Breast epithelium (tissue), 3 donors: ENCODE results near the gene MAP3K7CL.

ENCODE experiments used
- POLR2A ChIP-seq: fragments of 450-650 bp; IDR thresholded peaks from one replicate; pipeline ENCODE4 v1.6.1; 2016; ENCODE audit warnings: antibody characterized with exemption, mild to moderate bottlenecking, moderate library complexity
- POLR2AphosphoS5 ChIP-seq, 3 donors: sonication (generic); formaldehyde crosslinking; IDR thresholded peaks; one replicate each; pipeline ENCODE4 v1.6.1; 2017; ENCODE audit warnings: antibody characterized with exemption in 3 of 3
- TF ChIP-seq, protein P1 (sequence below), 3 donors: fragments of 450-650 bp; IDR thresholded peaks; one replicate each; pipeline ENCODE4 v1.5.1; 2016 to 2017; ENCODE audit warnings: antibody characterized with exemption in 3 of 3, mild to moderate bottlenecking in 3 of 3, moderate library complexity in 3 of 3

DNA sequence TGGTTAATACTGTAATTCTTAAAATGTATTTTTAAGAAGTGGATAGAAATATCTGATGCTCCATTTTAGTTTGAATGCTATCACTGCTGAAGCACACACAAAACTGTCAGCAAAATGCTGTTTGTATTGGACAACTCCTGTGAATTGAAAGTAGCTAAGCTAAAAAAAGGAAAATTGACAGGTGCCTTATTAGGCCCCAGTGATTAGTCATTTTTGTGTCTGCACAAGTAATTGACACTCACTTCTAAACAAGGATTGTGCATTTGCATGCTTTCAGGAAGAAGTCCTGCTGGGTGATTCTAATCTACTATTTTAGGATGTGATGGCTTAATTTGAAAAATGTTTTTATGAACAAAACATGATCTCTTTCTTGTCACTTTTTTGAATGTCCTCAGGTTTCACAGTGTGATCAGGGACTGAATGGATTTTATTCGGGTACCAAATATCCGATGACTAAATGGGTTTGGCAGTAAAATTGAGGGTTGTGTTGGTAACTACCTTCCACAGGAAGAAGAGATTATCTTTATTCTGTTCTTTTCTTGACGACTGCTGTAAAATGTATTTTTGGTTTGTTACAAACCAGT, 13.0 kb upstream of the MAP3K7CL start:
- TF ChIP-seq, protein P1, sequence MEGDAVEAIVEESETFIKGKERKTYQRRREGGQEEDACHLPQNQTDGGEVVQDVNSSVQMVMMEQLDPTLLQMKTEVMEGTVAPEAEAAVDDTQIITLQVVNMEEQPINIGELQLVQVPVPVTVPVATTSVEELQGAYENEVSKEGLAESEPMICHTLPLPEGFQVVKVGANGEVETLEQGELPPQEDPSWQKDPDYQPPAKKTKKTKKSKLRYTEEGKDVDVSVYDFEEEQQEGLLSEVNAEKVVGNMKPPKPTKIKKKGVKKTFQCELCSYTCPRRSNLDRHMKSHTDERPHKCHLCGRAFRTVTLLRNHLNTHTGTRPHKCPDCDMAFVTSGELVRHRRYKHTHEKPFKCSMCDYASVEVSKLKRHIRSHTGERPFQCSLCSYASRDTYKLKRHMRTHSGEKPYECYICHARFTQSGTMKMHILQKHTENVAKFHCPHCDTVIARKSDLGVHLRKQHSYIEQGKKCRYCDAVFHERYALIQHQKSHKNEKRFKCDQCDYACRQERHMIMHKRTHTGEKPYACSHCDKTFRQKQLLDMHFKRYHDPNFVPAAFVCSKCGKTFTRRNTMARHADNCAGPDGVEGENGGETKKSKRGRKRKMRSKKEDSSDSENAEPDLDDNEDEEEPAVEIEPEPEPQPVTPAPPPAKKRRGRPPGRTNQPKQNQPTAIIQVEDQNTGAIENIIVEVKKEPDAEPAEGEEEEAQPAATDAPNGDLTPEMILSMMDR (IDR thresholded peaks at IDR 0.05): no peak
- no peak for TF ChIP-seq POLR2AphosphoS5 (IDR thresholded peaks at IDR 0.05)
- TF ChIP-seq POLR2A: no peak
